Upper lobe of left lung (tissue), 6 donors: ENCODE measurements around the gene PLA2G4D. TPM values are rescaled to one million over a fixed set of nuclear protein-coding genes. Genes with fewer than 3 reads are reported as not detected.

Source experiments
- ATAC-seq, 2 donors: fragments of 200-7000 bp; cut with Tn5 transposase; one replicate each; pipeline ENCODE4 v1.9.1; 2022; ENCODE audit warnings: mild to moderate bottlenecking in 2 of 2, moderate library complexity in 2 of 2; ENCODE audit not compliant: low FRiP score in 2 of 2
- DNase-seq, 2 donors: peaks; one replicate each; pipeline ENCODE4 v3.0.0-alpha.2; 2019 to 2020
- H3K27ac ChIP-seq, 4 donors: fragments of 200-600 bp; sonication (generic); one replicate each; pipeline ENCODE4 v1.5.1; 2016 to 2019
- H3K27me3 ChIP-seq, 4 donors: fragments of 200-600 bp; sonication (generic); one replicate each; pipeline ENCODE4 v1.5.1; 2017 to 2019
- H3K36me3 ChIP-seq, 4 donors: fragments of 200-600 bp; sonication (generic); one replicate each; pipeline ENCODE4 v1.5.1; 2016 to 2019
- H3K4me1 ChIP-seq, 4 donors: fragments of 200-600 bp; sonication (generic); one replicate each; pipeline ENCODE4 v1.5.1; 2018 to 2019
- H3K4me3 ChIP-seq, 4 donors: fragments of 200-600 bp; sonication (generic); one replicate each; pipeline ENCODE4 v1.5.1; 2017 to 2019; ENCODE audit warnings: mild to moderate bottlenecking in 2 of 4, moderate library complexity in 1 of 4
- H3K9me3 ChIP-seq, 4 donors: fragments of 200-600 bp; sonication (generic); one replicate each; pipeline ENCODE4 v1.5.1; 2018 to 2019
- EP300 ChIP-seq, 4 donors: sonication (generic); formaldehyde crosslinking; IDR thresholded peaks; one replicate each; pipeline ENCODE4 v1.5.1; 2017; ENCODE audit warnings: antibody characterized with exemption in 4 of 4, control low read depth in 2 of 4
- POLR2A ChIP-seq, 4 donors: fragments of 450-650 bp; IDR thresholded peaks; one replicate each; pipeline ENCODE4 v1.5.1; 2016 to 2017; ENCODE audit warnings: antibody characterized with exemption in 4 of 4, mild to moderate bottlenecking in 2 of 4
- POLR2AphosphoS5 ChIP-seq, 2 donors: sonication (generic); formaldehyde crosslinking; IDR thresholded peaks; one replicate each; pipeline ENCODE4 v1.5.1; 2017; ENCODE audit warnings: antibody characterized with exemption in 2 of 2
- WGBS, 2 donors: methylation state at CpG; one replicate each; pipeline ENCODE4 v1.1.5; 2017 to 2018; 5-methylcytosine and 5-hydroxymethylcytosine counted together
- total RNA-seq, 6 donors: library from RNA; depleted of rRNA in 4 of 6; stranded (reverse); fragments of >200 nt in 4 of 6; gene quantifications; one replicate each; pipeline versions ENCODE4 v1.1.0 to v1.2.1, GENCODE V29; 2016 to 2021
- TF ChIP-seq, protein P1 (sequence below), 6 experiments: fragments of 450-650 bp in 4 of 6; fragments of 200-600 bp in 2 of 6; sonication (generic) in 2 of 6; IDR thresholded peaks; one replicate each; pipeline ENCODE4 v1.5.1; 2016 to 2019; ENCODE audit warnings: antibody characterized with exemption in 6 of 6
- donor health status: DM: no; HTN: no; CAD: no; lungs with moderate emphysema.
- donor health status: DM: no; HTN: yes; CAD: no; lungs with severe emphysema.

PLA2G4D gene
- total RNA-seq, 6 donors from 2014 or later, result not detected

DNA sequence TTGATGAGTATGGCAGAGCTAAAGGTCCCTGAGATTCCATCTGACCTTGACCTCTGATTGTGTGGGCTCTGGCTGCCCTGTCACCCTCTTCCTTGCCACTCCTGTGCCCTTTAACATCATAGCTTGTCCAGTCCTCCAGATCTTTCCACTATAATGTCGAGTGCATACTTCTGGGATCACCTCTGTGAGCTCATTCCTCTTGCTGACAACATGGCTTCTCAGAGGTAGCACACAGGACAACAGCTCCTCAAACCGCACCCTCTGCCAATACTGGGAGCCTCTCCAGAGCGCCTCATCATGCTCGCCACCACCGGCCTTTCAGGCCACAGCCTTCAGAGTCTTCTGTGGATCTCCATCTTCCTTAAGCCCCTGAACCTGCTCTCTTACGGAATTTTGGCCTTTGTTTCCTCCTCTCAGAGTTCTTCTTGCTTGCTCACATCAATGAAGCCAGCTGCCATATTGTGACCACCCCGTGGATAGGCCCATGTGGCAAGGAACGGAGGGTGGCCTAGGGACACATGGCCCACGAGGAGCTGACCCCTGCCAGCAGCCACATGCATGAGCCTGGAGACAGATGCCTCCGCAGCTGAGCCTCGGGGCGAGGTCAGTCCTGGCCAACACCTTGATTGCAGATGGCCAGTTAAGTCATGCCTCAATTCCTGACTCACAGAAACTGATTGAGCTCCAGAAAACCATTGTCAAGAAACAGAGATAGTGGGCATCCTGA, 31.1 kb downstream of the PLA2G4D start:
- 93 to 94% methylated on average over 8 to 12 of the region's 12 CpGs for WGBS, 2 donors
- H3K4me1 ChIP-seq, result peaks cover 0 to 25% (median 13%) of the 10 kb centered on the region in 4 donors
- ATAC-seq, result no peak
- no peak overlapping the region for H3K4me3 ChIP-seq
- TF ChIP-seq EP300 (IDR thresholded peaks at IDR 0.05), result no peak
- no peak for TF ChIP-seq POLR2AphosphoS5 (IDR thresholded peaks at IDR 0.05)
- no peak for TF ChIP-seq POLR2A (IDR thresholded peaks at IDR 0.05)
- TF ChIP-seq, protein P1, sequence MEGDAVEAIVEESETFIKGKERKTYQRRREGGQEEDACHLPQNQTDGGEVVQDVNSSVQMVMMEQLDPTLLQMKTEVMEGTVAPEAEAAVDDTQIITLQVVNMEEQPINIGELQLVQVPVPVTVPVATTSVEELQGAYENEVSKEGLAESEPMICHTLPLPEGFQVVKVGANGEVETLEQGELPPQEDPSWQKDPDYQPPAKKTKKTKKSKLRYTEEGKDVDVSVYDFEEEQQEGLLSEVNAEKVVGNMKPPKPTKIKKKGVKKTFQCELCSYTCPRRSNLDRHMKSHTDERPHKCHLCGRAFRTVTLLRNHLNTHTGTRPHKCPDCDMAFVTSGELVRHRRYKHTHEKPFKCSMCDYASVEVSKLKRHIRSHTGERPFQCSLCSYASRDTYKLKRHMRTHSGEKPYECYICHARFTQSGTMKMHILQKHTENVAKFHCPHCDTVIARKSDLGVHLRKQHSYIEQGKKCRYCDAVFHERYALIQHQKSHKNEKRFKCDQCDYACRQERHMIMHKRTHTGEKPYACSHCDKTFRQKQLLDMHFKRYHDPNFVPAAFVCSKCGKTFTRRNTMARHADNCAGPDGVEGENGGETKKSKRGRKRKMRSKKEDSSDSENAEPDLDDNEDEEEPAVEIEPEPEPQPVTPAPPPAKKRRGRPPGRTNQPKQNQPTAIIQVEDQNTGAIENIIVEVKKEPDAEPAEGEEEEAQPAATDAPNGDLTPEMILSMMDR (IDR thresholded peaks at IDR 0.05), result no peak
- no peaks in the 10 kb centered on the region for H3K36me3 ChIP-seq
- peak in 1 of 2 donors; percentile 54 for DNase-seq
- no peaks in the 10 kb centered on the region for H3K27me3 ChIP-seq
- no peaks in the 10 kb centered on the region for H3K9me3 ChIP-seq
- H3K27ac ChIP-seq, result no peak overlapping the region

DNA sequence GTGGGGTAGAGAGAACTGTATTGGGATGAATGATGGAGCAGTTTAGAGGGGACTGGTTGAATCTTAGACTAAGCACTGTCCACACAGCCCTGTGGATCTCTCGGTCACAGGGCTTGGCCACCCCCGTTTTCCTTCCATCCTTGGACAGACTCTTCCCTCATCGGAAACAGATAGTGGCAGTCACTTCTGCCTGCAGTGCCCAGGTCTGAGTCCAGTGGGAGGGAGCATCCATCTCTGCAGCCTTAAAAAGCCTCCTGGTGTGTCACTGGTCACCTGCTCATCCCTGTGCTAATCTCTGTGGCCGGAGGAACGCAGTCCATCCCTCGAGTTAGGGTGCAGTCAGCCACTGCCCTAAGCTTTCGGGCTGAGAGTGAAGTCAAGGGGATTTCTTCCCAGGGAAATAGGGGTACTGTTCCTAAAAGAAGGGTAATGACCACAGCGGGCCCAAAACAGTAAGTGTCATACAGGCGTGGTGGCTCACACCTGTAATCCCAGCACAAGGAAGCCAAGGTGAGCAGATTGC, 32.0 kb downstream of the PLA2G4D start:
- H3K4me1 ChIP-seq, result peaks cover 0 to 26% (median 13%) of the 10 kb centered on the region in 4 donors
- H3K9me3 ChIP-seq, result no peaks in the 10 kb centered on the region
- H3K36me3 ChIP-seq, result no peaks in the 10 kb centered on the region
- ATAC-seq (no peak), DNase-seq (no peak)
- TF ChIP-seq POLR2A (IDR thresholded peaks at IDR 0.05) (no peak), POLR2AphosphoS5 (IDR thresholded peaks at IDR 0.05) (no peak), EP300 (IDR thresholded peaks at IDR 0.05) (no peak)
- TF ChIP-seq, protein P1 (IDR thresholded peaks at IDR 0.05), result no peak
- WGBS, 2 donors, result 96% methylated on average over 9 of the region's 9 CpGs
- no peaks in the 10 kb centered on the region for H3K27me3 ChIP-seq
- H3K4me3 ChIP-seq, result no peak overlapping the region
- no peak overlapping the region for H3K27ac ChIP-seq

DNA sequence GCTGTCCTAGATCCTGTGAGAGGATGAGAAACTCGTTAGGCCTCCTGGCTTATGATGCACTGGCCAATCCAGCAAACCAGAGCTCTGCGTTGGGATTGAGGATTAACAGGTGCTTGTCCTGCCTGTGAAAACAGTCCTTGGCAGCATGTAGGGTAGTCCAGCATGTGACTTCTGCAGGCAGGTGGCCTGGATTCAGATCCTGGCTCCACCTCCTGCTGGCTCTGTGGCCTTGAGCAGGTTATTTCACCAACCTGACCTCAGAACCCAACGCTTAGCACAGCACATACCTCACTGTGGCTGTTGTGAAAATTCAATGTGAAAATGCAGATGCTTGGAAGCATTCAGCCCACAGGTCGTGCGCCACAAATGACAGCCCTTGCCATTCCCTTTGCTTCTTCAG, 33.6 kb downstream of the PLA2G4D start:
- no peak overlapping the region for H3K4me3 ChIP-seq
- no peaks in the 10 kb centered on the region for H3K36me3 ChIP-seq
- H3K4me1 ChIP-seq, result peaks cover 6 to 26% (median 15%) of the 10 kb centered on the region in 4 donors
- H3K27ac ChIP-seq, result no peak overlapping the region
- H3K27me3 ChIP-seq, result no peaks in the 10 kb centered on the region
- TF ChIP-seq POLR2A (IDR thresholded peaks at IDR 0.05), result no peak
- no peak for TF ChIP-seq EP300 (IDR thresholded peaks at IDR 0.05)
- TF ChIP-seq, protein P1 (IDR thresholded peaks at IDR 0.05), result no peak
- no peak for TF ChIP-seq POLR2AphosphoS5 (IDR thresholded peaks at IDR 0.05)
- no peaks in the 10 kb centered on the region for H3K9me3 ChIP-seq
- DNase-seq (no peak), ATAC-seq (no peak)
- WGBS, 2 donors, result 76 to 93% methylated on average over 3 to 5 of the region's 5 CpGs

DNA sequence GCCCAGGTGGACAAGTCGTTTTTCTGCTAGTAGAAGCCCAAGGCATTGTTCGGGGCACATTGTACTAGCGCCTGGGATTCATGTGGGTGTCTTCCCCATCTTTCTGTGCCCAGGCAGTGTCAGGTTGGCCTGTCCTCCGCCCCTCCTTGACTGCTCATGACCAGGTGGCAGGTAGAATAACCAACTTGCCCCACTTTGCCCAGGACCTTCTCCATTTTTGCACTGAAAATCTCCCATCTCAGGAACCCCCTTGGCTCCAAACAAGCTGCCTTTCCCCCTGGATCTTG, 33.9 kb downstream of the PLA2G4D start:
- H3K27me3 ChIP-seq, result no peaks in the 10 kb centered on the region
- H3K9me3 ChIP-seq, result no peaks in the 10 kb centered on the region
- H3K27ac ChIP-seq, result no peak overlapping the region
- ATAC-seq (no peak), DNase-seq (no peak)
- 79 to 87% methylated on average over 4 of the region's 4 CpGs for WGBS, 2 donors
- H3K4me3 ChIP-seq, result no peak overlapping the region
- H3K36me3 ChIP-seq, result no peaks in the 10 kb centered on the region
- peaks cover 6 to 22% (median 14%) of the 10 kb centered on the region in 4 donors for H3K4me1 ChIP-seq
- TF ChIP-seq EP300 (IDR thresholded peaks at IDR 0.05), result no peak
- TF ChIP-seq, protein P1 (IDR thresholded peaks at IDR 0.05), result no peak
- TF ChIP-seq POLR2AphosphoS5 (IDR thresholded peaks at IDR 0.05), result no peak
- no peak for TF ChIP-seq POLR2A (IDR thresholded peaks at IDR 0.05)
